CD4-positive, alpha-beta memory T cell (primary cell): ENCODE results near the gene MBD1. TPM values are rescaled to one million over a fixed set of nuclear protein-coding genes. Genes with fewer than 3 reads are reported as not detected.
A peak's percentile ranks its signal among the peaks of the same experiment; 100 is the strongest.
"Not testable (repeated sequence)": the region's sequence is repeated elsewhere in the genome, so short reads cannot be mapped to it uniquely, and the experiment has no call there.

Experiments used
- CTCF ChIA-PET: fragments of 350-600 bp; sonication (Branson Sonifier 250); formaldehyde crosslinking; loops from one replicate; lab custom pipeline; 2021; ENCODE audit warnings: inconsistent platforms; ENCODE audit not compliant: partially characterized antibody; lab: Charles Lee
- POLR2A ChIA-PET: fragments of 350-600 bp; sonication (Branson Sonifier 250); formaldehyde crosslinking; loops from one replicate; lab custom pipeline; 2021; ENCODE audit not compliant: partially characterized antibody; lab: Charles Lee
- DNase-seq, 5 donors: peaks; one replicate each; pipeline versions ENCODE4 v3.0.0 to v3.0.0-alpha.2; 2020 to 2022; ENCODE audit warnings: mixed read lengths in 1 of 5
- H3K27ac ChIP-seq: one replicate; pipeline ENCODE4 v1.7.0; 2013; ENCODE audit warnings: low read depth, low read length
- H3K27me3 ChIP-seq: 2 replicates; pipeline ENCODE4 v1.7.0; 2013; ENCODE audit warnings: mild to moderate bottlenecking, low read length, moderate library complexity; ENCODE audit not compliant: insufficient read depth
- H3K36me3 ChIP-seq: 2 replicates; pipeline ENCODE4 v1.7.0; 2013; ENCODE audit warnings: mild to moderate bottlenecking, low read length, moderate library complexity; ENCODE audit not compliant: insufficient read depth
- H3K4me1 ChIP-seq: 2 replicates; pipeline ENCODE4 v1.7.0; 2013; ENCODE audit warnings: mild to moderate bottlenecking, low read length, moderate library complexity; ENCODE audit not compliant: insufficient read depth
- H3K4me3 ChIP-seq, 2 donors: one replicate each; pipeline ENCODE4 v1.7.0; 2013; ENCODE audit warnings: low read length in 2 of 2, mild to moderate bottlenecking in 1 of 2
- H3K9me3 ChIP-seq, 2 donors: one replicate each; pipeline ENCODE4 v1.7.0; 2013; ENCODE audit warnings: low read length in 2 of 2, control low read depth in 1 of 2; ENCODE audit not compliant: control insufficient read depth in 1 of 2
- H3K27ac Mint-ChIP-seq, 7 donors: one replicate each; pipeline ENCODE4 v1.8.0; 2020 to 2021; ENCODE audit warnings: mixed read lengths in 7 of 7, mild to moderate bottlenecking in 6 of 7, inconsistent platforms in 3 of 7, moderate library complexity in 3 of 7
- H3K27me3 Mint-ChIP-seq, 2 donors: one replicate each; pipeline ENCODE4 v1.8.0; 2020 to 2021; ENCODE audit warnings: mixed read lengths in 2 of 2
- H3K36me3 Mint-ChIP-seq, 2 donors: one replicate each; pipeline ENCODE4 v1.8.0; 2020 to 2021; ENCODE audit warnings: mixed read lengths in 2 of 2, inconsistent platforms in 1 of 2, mild to moderate bottlenecking in 1 of 2
- H3K4me1 Mint-ChIP-seq, 4 donors: one replicate each; pipeline ENCODE4 v1.8.0; 2020 to 2021; ENCODE audit warnings: mixed read lengths in 4 of 4, mild to moderate bottlenecking in 1 of 4
- H3K4me3 Mint-ChIP-seq, 8 donors: one replicate each; pipeline ENCODE4 v1.8.0; 2020 to 2021; ENCODE audit warnings: mixed read lengths in 8 of 8, mild to moderate bottlenecking in 7 of 8, moderate library complexity in 6 of 8, inconsistent platforms in 3 of 8
- H3K9me3 Mint-ChIP-seq, 8 donors: one replicate each; pipeline ENCODE4 v1.8.0; 2020 to 2021; ENCODE audit warnings: mixed read lengths in 8 of 8, mild to moderate bottlenecking in 5 of 8, inconsistent platforms in 3 of 8, moderate library complexity in 1 of 8
- intact Hi-C: fragments of 100-400 bp; cut with micrococcal nuclease; formaldehyde crosslinking; loops from one replicate; pipeline ENCODE4 v1.15.1; 2023
- polyA plus RNA-seq, 2 donors: library from polyadenylated mRNA; unstranded; fragments of 300-500 nt; fragmentation: Illumina TruSeq; gene quantifications; one replicate each; pipeline ENCODE4 v1.2.3, GENCODE V29; 2021
- total RNA-seq, 2 experiments: library from RNA; stranded (reverse); gene quantifications; one replicate each; pipeline ENCODE4 v1.2.3, GENCODE V29; 2021

The MBD1 gene
- total and polyA plus RNA-seq, 4 experiments from 2014 or later = 24.5 to 144 (median 87.1) TPM

- peaks cover 1 to 3% of the 10 kb centered on the region in 2 donors for H3K27me3 Mint-ChIP-seq
- H3K4me3 Mint-ChIP-seq = no peak overlapping the region
- no peaks in the 10 kb centered on the region for H3K9me3 ChIP-seq
- DNase-seq = no peak
- peaks cover 0 to under 1% of the 10 kb centered on the region in 2 donors for H3K36me3 Mint-ChIP-seq
- no peak overlapping the region for H3K4me3 ChIP-seq
- CTCF ChIA-PET = no interaction called here
- H3K27me3 ChIP-seq = no peaks in the 10 kb centered on the region
- H3K36me3 ChIP-seq = no peaks in the 10 kb centered on the region
- peaks cover 5 to 12% (median 9%) of the 10 kb centered on the region in 4 donors for H3K4me1 Mint-ChIP-seq
- peaks cover 9% of the 10 kb centered on the region for H3K4me1 ChIP-seq
- no peak overlapping the region for H3K27ac Mint-ChIP-seq
- POLR2A ChIA-PET = no interaction called here
- intact Hi-C loops = no loop called here
- H3K27ac ChIP-seq = no peak overlapping the region
- no peaks in the 10 kb centered on the region for H3K9me3 Mint-ChIP-seq
Measured at GRCh38 chr18:50293039-50293438, 11.7 kb upstream of the MBD1 start.

DNA sequence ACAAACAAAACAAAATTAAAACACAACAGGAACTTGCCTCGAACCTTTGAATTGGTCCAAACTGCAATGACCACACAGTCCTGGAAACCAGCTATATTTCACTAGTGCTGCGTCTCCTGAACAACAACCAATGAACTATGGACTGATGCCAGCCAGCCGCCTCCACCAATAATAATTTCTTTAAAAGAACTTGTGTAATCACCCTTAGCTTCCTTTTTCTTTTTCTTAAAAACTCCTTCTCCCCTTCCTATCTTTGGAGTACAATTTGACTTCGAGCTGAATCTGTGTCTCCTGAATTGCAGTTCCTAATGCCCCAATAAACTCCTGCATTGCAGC, 7.8 kb upstream of the MBD1 start:
- no peaks in the 10 kb centered on the region for H3K27me3 Mint-ChIP-seq
- no peak overlapping the region for H3K4me3 ChIP-seq
- CTCF ChIA-PET = interaction anchor here (1.2 to 3.3 kb wide), 5 partner anchors 8 to 68 kb away, joined by 3 to 16 read pairs (median 7); partner anchors contain the start of genes CFAP53 and MBD1

DNA sequence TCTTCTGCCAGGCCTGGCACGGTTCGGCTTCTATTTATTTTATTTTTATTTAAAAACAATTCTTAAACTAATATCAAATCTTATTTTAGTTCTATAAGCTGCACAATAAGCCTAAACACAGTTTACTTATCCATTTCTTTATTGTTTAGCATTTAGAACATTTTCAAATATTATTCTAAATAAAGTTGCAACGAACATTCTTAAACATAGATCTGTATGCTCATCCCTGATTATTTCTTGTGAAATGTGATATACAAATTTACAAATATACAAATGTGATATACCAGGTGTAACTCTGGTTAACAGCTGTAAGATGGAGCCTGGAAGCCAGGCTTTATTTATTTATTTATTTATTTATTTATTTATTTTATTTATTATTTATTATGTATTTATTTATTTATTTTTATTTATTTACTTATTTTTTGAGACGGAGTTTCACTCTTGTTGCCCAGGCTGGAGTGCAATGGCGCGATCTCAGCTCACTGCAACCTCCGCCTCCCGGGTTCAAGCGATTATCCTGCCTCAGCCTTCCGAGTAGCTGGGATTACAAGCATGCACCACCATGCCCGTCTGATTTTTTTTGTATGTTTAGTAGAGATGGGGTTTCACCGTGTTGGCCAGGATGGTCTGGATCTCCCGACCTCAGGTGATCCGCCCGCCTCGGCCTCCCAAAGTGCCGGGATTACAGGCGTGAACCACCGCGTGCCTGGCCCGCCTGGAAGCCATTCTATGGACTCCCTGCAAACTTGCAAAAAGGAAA, 7.2 kb upstream of the MBD1 start:
- not testable (repeated sequence) for H3K9me3 ChIP-seq, H3K27me3 ChIP-seq, H3K9me3 Mint-ChIP-seq, H3K27me3 Mint-ChIP-seq
- peak overlapping the region; percentile 91 to 100 (median 100) for H3K27ac Mint-ChIP-seq
- intact Hi-C loops = loop anchor here (1.0 to 10.0 kb wide), 6 partner anchors 476 to 1751 kb away; partner anchors contain the start of genes ACAA2, C18orf32, CTIF and MEX3C
- peak overlapping the region in 1 of 2 donors; percentile 82 for H3K4me3 ChIP-seq
- H3K4me1 ChIP-seq = peaks cover 14% of the 10 kb centered on the region
- ChIA-PET CTCF (interaction anchor here (1.2 to 3.3 kb wide), 5 partner anchors 7 to 69 kb away, joined by 3 to 16 read pairs (median 7); partner anchors contain the start of genes CFAP53 and MBD1), POLR2A (interaction anchor here (0.9 to 3.6 kb wide), 8 partner anchors 8 to 801 kb away, joined by 3 to 15 read pairs (median 4); partner anchors contain the start of genes C18orf32, MBD1 and SKA1)
- H3K27ac ChIP-seq = peak overlapping the region; percentile 82
- H3K4me1 Mint-ChIP-seq = peaks cover 19 to 42% (median 27%) of the 10 kb centered on the region in 4 donors
- H3K36me3 ChIP-seq = peaks cover 16% of the 10 kb centered on the region
- peak in 1 of 5 donors; percentile 33 for DNase-seq
- H3K4me3 Mint-ChIP-seq = peak overlapping the region; percentile 96 to 100 (median 99)
- H3K36me3 Mint-ChIP-seq = peaks cover 17 to 43% of the 10 kb centered on the region in 2 donors

More for the DNA sequence above, 7.8 kb upstream of the MBD1 start:
- Mint-ChIP-seq H3K27ac (peak overlapping the region; percentile 64 to 94 (median 87)), H3K4me3 (peak overlapping the region; percentile 59 to 84 (median 75)), H3K36me3 (peaks cover 12 to 37% of the 10 kb centered on the region in 2 donors), H3K4me1 (peaks cover 17 to 36% (median 25%) of the 10 kb centered on the region in 4 donors), H3K9me3 (no peaks in the 10 kb centered on the region)
- POLR2A ChIA-PET = interaction anchor here (0.7 to 3.6 kb wide), 7 partner anchors 8 to 802 kb away, joined by 3 to 15 read pairs (median 4); partner anchors contain the start of genes C18orf32, CFAP53, MBD1 and SKA1
- Histone ChIP-seq H3K4me1 (peaks cover 14% of the 10 kb centered on the region), H3K9me3 (no peaks in the 10 kb centered on the region), H3K27ac (no peak overlapping the region), H3K27me3 (no peaks in the 10 kb centered on the region), H3K36me3 (peaks cover 10% of the 10 kb centered on the region)
- no peak for DNase-seq
- intact Hi-C loops = loop anchor here (5.0 to 10.0 kb wide), 4 partner anchors 477 to 1752 kb away; partner anchors contain the start of genes ACAA2, CTIF and MEX3C

DNA sequence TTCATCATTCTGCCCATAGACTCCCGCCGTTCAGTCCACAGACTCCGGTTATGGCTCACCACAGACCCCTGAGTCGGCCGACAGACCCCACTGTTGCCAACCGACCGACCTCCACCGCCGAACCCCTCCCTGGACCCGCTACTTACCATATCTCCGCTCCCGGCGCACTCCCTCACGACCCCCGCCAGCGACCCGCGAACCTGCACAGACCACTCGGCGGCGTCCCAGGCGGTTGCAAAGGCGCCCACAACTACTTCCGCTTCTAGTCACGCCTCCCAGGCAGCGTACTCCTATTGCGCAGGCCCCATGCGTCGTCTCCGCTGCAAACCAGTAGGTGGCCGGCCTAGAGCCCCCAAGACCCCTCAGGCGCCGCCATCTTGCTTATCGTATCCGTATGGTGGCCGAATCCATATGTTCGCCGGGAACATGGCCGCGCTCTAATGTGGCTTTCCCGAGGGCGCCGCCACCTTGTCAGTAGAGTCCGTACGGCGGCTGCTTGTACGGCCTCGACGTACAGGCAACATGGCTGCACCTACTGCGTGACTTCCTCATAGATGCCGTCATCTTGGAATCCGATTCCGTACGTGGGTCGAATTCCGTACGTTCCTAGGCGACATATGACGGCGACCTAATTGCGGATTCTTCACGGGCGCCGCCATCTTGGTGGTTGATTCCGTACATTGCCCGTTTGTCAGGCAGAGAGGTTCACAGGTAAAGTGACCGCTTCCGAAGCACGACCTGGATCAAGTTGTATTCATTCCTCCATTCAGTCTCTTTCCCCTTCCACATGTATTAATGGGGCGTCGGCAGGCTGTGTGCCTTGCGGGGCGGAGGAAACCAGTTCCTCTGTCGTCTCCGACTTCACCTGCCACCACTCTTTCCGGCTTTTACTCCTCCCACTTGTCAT, 6.4 kb upstream of the MBD1 start, which contains the start of gene CXXC1:
CXXC1 (minus strand) TSS at position 252 of the 907 bp plus-strand sequence; CDS start at position 149, 103 bp downstream.
- ChIA-PET CTCF (interaction anchor here (1.2 to 1.6 kb wide), 2 partner anchors 21 to 70 kb away, joined by 3 to 7 read pairs; partner anchors contain the start of gene CFAP53), POLR2A (interaction anchor here (0.9 to 3.6 kb wide), 6 partner anchors 9 to 801 kb away, joined by 3 to 15 read pairs (median 4); partner anchors contain the start of genes C18orf32 and SKA1)
- Histone ChIP-seq H3K36me3 (peaks cover 22% of the 10 kb centered on the region), H3K4me3 (peak within 1 kb of the TSS; percentile 82 to 88), H3K27me3 (no peaks in the 10 kb centered on the region), H3K9me3 (no peaks in the 10 kb centered on the region), H3K27ac (peak within 1 kb of the TSS; percentile 82), H3K4me1 (peaks cover 14% of the 10 kb centered on the region)
- intact Hi-C loops = loop anchor here (1.0 to 10.0 kb wide), 12 partner anchors 11 to 1750 kb away; partner anchors contain the start of genes ACAA2, C18orf32, CFAP53 and CTIF
- peak within 1 kb of the TSS; percentile 96 to 100 (median 99) for H3K4me3 Mint-ChIP-seq
- H3K9me3 Mint-ChIP-seq = peaks cover 0 to 2% (median 0%) of the 10 kb centered on the region in 8 donors
- H3K4me1 Mint-ChIP-seq = peaks cover 19 to 44% (median 28%) of the 10 kb centered on the region in 4 donors
- peak; percentile 96 to 99 (median 98) for DNase-seq
- peaks cover 26 to 51% of the 10 kb centered on the region in 2 donors for H3K36me3 Mint-ChIP-seq
- H3K27ac Mint-ChIP-seq = peak within 1 kb of the TSS; percentile 91 to 100 (median 100)
- H3K27me3 Mint-ChIP-seq = no peaks in the 10 kb centered on the region

- H3K4me3 ChIP-seq = peak overlapping the region; percentile 82 to 88
- peak in 1 of 5 donors; percentile 59 for DNase-seq
- intact Hi-C loops = loop anchor here (1.0 to 10.0 kb wide), 10 partner anchors 11 to 1750 kb away; partner anchors contain the start of genes ACAA2, CFAP53, CTIF and DYM
- peak overlapping the region; percentile 82 for H3K27ac ChIP-seq
- CTCF ChIA-PET = no interaction called here
- Mint-ChIP-seq H3K4me3 (peak overlapping the region; percentile 96 to 100 (median 99)), H3K9me3 (peaks cover 0 to 2% (median 0%) of the 10 kb centered on the region in 8 donors), H3K36me3 (peaks cover 30 to 56% of the 10 kb centered on the region in 2 donors), H3K27me3 (no peaks in the 10 kb centered on the region), H3K27ac (peak overlapping the region; percentile 91 to 100 (median 100)), H3K4me1 (peaks cover 20 to 47% (median 33%) of the 10 kb centered on the region in 4 donors)
- POLR2A ChIA-PET = no interaction called here
- peaks cover 19% of the 10 kb centered on the region for H3K4me1 ChIP-seq
- H3K27me3 ChIP-seq = no peaks in the 10 kb centered on the region
- peaks cover 22% of the 10 kb centered on the region for H3K36me3 ChIP-seq
- H3K9me3 ChIP-seq = no peaks in the 10 kb centered on the region
Measured at GRCh38 chr18:50287028-50287440, 5.7 kb upstream of the MBD1 start.

- Histone ChIP-seq H3K4me3 (peak overlapping the region; percentile 82 to 88), H3K27me3 (no peaks in the 10 kb centered on the region), H3K9me3 (no peaks in the 10 kb centered on the region), H3K27ac (peak overlapping the region; percentile 82), H3K4me1 (peaks cover 22% of the 10 kb centered on the region), H3K36me3 (peaks cover 22% of the 10 kb centered on the region)
- no peaks in the 10 kb centered on the region for H3K27me3 Mint-ChIP-seq
- peak overlapping the region; percentile 96 to 100 (median 99) for H3K4me3 Mint-ChIP-seq
- H3K4me1 Mint-ChIP-seq = peaks cover 20 to 52% (median 35%) of the 10 kb centered on the region in 4 donors
- H3K36me3 Mint-ChIP-seq = peaks cover 30 to 60% of the 10 kb centered on the region in 2 donors
- peak in 1 of 5 donors; percentile 51 for DNase-seq
- CTCF ChIA-PET = no interaction called here
- intact Hi-C loops = loop anchor here (1.0 to 10.0 kb wide), 10 partner anchors 12 to 1749 kb away; partner anchors contain the start of genes ACAA2, CFAP53, CTIF and DYM
- POLR2A ChIA-PET = interaction anchor here (1.4 kb wide), 1 partner anchor 21 kb away, joined by 4 read pairs; no protein-coding TSS in a partner anchor
- H3K27ac Mint-ChIP-seq = peak overlapping the region; percentile 91 to 100 (median 100)
- H3K9me3 Mint-ChIP-seq = peaks cover 0 to 2% (median 0%) of the 10 kb centered on the region in 8 donors
Measured at GRCh38 chr18:50286391-50287027, 5.2 kb upstream of the MBD1 start.
